Coronary artery (tissue), 2 donors: ENCODE results near the gene DLGAP5.

Experiments used
- DNase-seq: peaks from one replicate; pipeline ENCODE4 v3.0.0-alpha.2; 2017; ENCODE audit warnings: low spot score
- H3K27ac ChIP-seq, 2 donors: fragments of 200-600 bp; sonication (generic); one replicate each; pipeline ENCODE4 v1.5.1; 2016 to 2019
- H3K4me3 ChIP-seq: fragments of 200-600 bp; sonication (generic); 2 replicates; pipeline ENCODE4 v1.5.1; 2016; ENCODE audit warnings: mild to moderate bottlenecking, moderate library complexity
- TF ChIP-seq, protein P1 (sequence below): fragments of 200-600 bp; sonication (generic); IDR thresholded peaks from one replicate; pipeline ENCODE4 v1.5.1; 2019; ENCODE audit warnings: antibody characterized with exemption

DLGAP5 gene

DNA sequence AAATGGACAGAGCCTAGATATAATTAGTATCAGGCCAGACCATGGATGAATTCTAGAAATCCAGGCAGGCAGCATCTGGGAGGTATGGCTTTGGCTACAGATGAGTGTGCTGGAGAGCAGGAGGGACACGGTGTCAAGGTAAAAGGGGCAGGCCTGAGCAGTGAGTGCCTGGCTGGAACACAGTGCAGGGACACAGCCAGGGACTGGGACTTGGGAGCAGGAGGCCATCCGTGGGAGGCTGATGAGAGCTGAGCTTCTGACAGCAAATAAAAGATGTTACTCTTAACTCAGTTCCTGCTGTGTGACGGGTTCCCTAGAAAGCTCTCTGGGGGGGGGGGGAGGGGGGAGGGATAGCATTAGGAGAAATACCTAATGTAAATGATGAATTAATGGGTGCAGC, 75.9 kb downstream of the DLGAP5 start:
- TF ChIP-seq, protein P1, sequence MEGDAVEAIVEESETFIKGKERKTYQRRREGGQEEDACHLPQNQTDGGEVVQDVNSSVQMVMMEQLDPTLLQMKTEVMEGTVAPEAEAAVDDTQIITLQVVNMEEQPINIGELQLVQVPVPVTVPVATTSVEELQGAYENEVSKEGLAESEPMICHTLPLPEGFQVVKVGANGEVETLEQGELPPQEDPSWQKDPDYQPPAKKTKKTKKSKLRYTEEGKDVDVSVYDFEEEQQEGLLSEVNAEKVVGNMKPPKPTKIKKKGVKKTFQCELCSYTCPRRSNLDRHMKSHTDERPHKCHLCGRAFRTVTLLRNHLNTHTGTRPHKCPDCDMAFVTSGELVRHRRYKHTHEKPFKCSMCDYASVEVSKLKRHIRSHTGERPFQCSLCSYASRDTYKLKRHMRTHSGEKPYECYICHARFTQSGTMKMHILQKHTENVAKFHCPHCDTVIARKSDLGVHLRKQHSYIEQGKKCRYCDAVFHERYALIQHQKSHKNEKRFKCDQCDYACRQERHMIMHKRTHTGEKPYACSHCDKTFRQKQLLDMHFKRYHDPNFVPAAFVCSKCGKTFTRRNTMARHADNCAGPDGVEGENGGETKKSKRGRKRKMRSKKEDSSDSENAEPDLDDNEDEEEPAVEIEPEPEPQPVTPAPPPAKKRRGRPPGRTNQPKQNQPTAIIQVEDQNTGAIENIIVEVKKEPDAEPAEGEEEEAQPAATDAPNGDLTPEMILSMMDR, result no peak
- no peak overlapping the region for H3K27ac ChIP-seq
- DNase-seq, result no peak
- H3K4me3 ChIP-seq, result no peak overlapping the region

DNA sequence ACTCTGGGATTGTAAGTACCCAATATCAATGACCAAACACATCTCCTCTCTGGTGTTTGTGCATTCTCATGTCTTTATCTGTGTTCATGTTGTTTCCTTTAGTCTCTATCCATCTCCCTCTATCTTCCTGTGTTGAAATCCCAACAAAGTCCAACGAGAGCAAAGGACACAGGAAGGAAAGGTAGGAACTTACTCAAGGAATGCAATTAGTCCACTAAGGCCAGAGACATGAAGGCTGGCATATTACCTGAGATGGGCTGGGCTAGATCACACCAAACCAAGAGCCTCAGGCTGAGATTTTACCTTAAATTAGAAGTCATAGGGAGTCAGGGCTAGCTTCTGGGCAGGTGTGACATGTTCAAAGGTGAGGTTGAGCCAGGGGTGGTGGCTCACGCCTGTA, 76.7 kb downstream of the DLGAP5 start:
- TF ChIP-seq, protein P1, result no peak

DNA sequence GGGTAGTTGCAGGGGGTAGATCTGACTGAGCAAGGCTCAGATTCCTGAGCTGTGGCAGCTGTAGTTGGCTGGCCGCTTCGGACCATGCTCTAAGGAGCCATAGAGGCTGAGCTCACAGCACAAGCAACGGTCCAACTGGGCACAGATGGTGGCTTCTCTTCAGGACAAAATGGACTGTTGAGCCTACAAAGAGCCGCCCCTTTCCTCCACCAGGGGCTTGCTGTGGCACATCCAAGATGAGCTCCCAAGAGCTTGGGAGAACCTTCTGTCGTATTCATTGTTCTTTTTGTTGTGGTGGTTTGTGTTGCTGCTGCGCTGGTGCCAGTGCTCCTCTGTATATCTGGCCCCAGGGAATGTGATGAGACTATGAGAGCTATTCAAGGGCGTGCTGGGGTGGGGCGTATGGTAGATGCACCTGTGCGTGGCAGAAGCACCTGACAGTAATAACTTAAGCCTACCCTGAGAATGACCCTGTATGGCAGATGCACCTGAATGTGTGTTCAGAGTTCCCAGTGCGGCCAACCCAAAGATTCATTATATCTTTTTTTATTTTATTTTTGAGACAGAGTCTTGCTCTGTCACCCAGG, 80.2 kb downstream of the DLGAP5 start:
- no peak overlapping the region for H3K4me3 ChIP-seq
- H3K27ac ChIP-seq, result no peak overlapping the region
- TF ChIP-seq, protein P1, result no peak
- DNase-seq, result no peak

More for the DNA sequence above, 76.7 kb downstream of the DLGAP5 start:
- Histone ChIP-seq H3K4me3 (no peak overlapping the region), H3K27ac (no peak overlapping the region)
- no peak for DNase-seq

DNA sequence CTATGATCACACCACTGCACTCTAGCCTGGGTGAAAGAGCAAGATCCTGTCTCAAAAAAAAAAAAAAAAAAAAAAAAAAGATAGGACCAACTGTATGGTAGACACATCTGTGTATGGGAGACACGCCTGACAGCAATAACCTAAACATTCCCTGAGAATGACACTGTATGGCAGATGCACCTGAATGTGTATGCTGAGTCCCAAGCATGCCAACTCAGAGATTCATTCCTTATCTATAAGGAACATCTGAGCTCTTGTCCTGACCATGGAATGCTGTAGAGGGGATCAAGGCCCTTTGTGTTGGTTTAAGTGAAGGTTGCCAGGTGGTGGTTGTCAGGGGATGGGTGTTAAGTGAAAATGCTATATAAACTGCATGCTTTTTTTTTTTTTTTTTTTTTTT, 81.5 kb downstream of the DLGAP5 start:
- TF ChIP-seq, protein P1, result no peak
- H3K27ac ChIP-seq, result no peak overlapping the region
- no peak for DNase-seq
- no peak overlapping the region for H3K4me3 ChIP-seq

DNA sequence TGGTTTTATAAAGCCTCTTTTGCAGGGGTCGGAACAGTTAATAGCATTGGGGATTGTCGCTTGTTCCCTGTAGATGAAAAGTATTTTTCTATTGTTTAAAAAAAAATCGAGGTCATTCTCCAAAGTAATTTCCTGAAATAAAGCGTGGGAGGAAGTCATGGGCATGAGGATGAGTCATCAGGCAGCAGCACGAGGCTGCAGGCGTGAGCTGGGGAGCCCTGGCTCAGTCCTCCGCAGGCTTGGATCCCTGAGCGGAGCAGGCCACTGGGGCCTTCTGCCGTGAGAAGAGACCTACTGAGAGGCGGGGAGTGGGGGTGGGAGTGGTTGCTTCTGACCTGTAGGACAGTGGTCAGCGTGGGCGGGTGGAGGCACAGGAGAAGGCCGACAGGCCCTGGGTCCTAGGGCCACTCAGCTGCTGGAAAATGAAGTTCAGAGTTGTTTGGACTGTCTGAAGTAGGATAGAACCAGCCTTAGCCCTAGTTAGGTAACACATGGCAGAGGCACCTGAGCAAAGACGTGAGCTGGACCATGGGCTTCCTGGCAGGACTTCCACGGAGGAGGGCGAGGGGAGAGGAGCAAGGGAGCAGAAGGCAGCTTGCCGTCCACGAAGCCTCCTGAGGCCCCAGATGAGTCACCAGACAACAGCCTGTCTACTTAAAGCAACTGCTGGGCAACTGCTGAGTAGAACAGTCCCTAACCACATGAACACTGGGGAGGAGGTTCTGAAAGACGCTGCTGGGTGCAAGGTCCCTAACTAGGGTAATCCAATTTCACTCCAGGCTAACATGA, 83.4 kb downstream of the DLGAP5 start:
- TF ChIP-seq, protein P1, result no peak
- peak overlapping the region; percentile 94 to 96 for H3K27ac ChIP-seq
- peak; percentile 95 for DNase-seq
- no peak overlapping the region for H3K4me3 ChIP-seq

DNA sequence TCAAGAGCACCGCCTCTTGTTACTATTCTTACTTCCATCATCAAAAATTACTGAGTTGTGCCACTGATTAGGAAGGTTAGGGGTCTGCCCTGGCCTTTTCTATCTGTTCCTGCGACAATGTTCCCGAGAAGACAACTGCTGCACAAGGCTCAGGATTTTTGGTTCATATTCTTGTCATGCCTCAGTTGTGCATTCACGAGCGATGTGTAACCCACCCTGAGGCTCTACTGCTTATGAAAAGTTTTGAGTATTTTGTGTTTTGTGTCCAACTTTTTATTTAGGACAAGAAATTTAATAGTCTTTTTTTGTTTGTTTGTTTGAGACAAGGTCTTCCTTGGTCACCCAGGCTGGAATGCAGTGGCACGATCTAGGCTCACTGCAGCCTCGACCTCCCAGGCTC, 85.4 kb downstream of the DLGAP5 start:
- H3K27ac ChIP-seq, result peak overlapping the region; percentile 6 to 28
- DNase-seq, result no peak
- TF ChIP-seq, protein P1, result no peak

More for the DNA sequence above, 85.4 kb downstream of the DLGAP5 start:
- no peak overlapping the region for H3K4me3 ChIP-seq
